DND-41 (cell line): Measurements from ENCODE around the gene PCSK9.

Experiments used
- EZH2 ChIP-seq: IDR thresholded peaks from 3 replicates; pipeline ENCODE4 v1.6.1; 2012; ENCODE audit warnings: borderline replicate concordance, low read depth, mild to moderate bottlenecking, moderate library complexity, low read length, inconsistent platforms; ENCODE audit not compliant: severe bottlenecking
- TF ChIP-seq, protein P1 (sequence below): IDR thresholded peaks from 2 replicates; pipeline ENCODE4 v1.5.1; 2012; ENCODE audit warnings: borderline replicate concordance, low read length, moderate library complexity, mild to moderate bottlenecking; ENCODE audit not compliant: poor library complexity, severe bottlenecking; ENCODE audit errors: extremely low read depth

DNA sequence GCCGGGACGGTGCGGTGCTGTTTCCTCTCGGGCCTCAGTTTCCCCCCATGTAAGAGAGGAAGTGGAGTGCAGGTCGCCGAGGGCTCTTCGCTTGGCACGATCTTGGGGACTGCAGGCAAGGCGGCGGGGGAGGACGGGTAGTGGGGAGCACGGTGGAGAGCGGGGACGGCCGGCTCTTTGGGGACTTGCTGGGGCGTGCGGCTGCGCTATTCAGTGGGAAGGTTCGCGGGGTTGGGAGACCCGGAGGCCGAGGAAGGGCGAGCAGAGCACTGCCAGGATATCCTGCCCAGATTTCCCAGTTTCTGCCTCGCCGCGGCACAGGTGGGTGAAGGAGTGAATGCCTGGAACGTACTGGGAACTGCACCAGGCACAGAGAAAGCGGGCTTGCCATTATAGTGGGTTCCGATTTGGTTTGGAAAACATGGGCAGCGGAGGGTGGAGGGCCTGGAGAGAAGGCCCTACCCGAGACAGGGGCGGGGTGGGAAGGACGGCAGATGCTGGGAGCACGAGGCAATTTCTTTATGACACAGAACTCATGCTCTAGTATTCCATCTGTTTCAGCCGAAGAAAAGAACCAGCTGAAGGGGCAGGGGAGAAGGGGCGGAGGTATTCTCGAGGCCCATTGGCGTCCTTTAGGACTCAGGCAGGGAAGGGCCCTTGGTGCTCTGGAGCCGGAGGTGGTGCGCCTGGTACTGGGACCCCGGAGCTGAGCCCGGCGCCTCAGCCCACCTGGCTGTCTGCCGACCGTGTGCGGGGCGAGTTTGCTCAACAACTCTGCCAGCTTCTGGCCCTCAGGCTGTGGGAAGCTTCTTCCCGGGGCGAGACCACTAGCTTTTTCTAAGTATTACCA is 960 bp downstream of the PCSK9 start:
- TF ChIP-seq, protein P1, sequence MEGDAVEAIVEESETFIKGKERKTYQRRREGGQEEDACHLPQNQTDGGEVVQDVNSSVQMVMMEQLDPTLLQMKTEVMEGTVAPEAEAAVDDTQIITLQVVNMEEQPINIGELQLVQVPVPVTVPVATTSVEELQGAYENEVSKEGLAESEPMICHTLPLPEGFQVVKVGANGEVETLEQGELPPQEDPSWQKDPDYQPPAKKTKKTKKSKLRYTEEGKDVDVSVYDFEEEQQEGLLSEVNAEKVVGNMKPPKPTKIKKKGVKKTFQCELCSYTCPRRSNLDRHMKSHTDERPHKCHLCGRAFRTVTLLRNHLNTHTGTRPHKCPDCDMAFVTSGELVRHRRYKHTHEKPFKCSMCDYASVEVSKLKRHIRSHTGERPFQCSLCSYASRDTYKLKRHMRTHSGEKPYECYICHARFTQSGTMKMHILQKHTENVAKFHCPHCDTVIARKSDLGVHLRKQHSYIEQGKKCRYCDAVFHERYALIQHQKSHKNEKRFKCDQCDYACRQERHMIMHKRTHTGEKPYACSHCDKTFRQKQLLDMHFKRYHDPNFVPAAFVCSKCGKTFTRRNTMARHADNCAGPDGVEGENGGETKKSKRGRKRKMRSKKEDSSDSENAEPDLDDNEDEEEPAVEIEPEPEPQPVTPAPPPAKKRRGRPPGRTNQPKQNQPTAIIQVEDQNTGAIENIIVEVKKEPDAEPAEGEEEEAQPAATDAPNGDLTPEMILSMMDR: no peak
- TF ChIP-seq EZH2: no peak
